ENCODE measurements around the gene DDX5.
A peak's percentile ranks its signal among the peaks of the same experiment; 100 is the strongest.
"Not testable (repeated sequence)": the region's sequence is repeated elsewhere in the genome, so short reads cannot be mapped to it uniquely, and the experiment has no call there.

DDX5 gene

GRCh38 chr17:64500487-64500859 lies 5.6 kb downstream of the DDX5 start:
- DNase-seq (ENCODE audit: low read depth) = no peak
- TF ChIP-seq CTCF (conservative IDR thresholded peaks at IDR 0.05; ENCODE audit: low read depth, low read length) = no peak
- no peak overlapping the region for H3K4me3 ChIP-seq (ENCODE audit: low read length)

GRCh38 chr17:64499805-64500486 lies 6.1 kb downstream of the DDX5 start:
- TF ChIP-seq CTCF (conservative IDR thresholded peaks at IDR 0.05; ENCODE audit: low read depth, low read length) = no peak
- DNase-seq (ENCODE audit: low read depth) = no peak
- no peak overlapping the region for H3K4me3 ChIP-seq (ENCODE audit: low read length)

- H3K4me3 ChIP-seq (ENCODE audit: low read length) = no peak overlapping the region
- DNase-seq (ENCODE audit: low read depth) = no peak
- TF ChIP-seq CTCF (conservative IDR thresholded peaks at IDR 0.05; ENCODE audit: low read depth, low read length) = no peak
Measured at GRCh38 chr17:64498308-64499203, 7.5 kb downstream of the DDX5 start.

GRCh38 chr17:64497565-64498035 lies 8.5 kb downstream of the DDX5 start:
- TF ChIP-seq CTCF (conservative IDR thresholded peaks at IDR 0.05; ENCODE audit: low read depth, low read length) = no peak
- DNase-seq (ENCODE audit: low read depth) = no peak
- H3K4me3 ChIP-seq (ENCODE audit: low read length) = peak overlapping the region; percentile 76

- peak; percentile 77 for DNase-seq (ENCODE audit: low read depth)
- peak; percentile 68 for TF ChIP-seq CTCF (conservative IDR thresholded peaks at IDR 0.05; ENCODE audit: low read depth, low read length)
- H3K4me3 ChIP-seq (ENCODE audit: low read length) = peak within 1 kb of the TSS; percentile 76
Measured at GRCh38 chr17:64496786-64497564, 9.1 kb downstream of the DDX5 start, which contains the start of gene POLG2. TSS of gene POLG2 (minus strand) at chr17:64497054. CDS start at chr17:64496968, 86 bp downstream.

GRCh38 chr17:64496348-64496785 lies 9.7 kb downstream of the DDX5 start:
- H3K4me3 ChIP-seq (ENCODE audit: low read length) = peak overlapping the region; percentile 76
- DNase-seq (ENCODE audit: low read depth) = no peak
- no peak for TF ChIP-seq CTCF (conservative IDR thresholded peaks at IDR 0.05; ENCODE audit: low read depth, low read length)

- not testable (repeated sequence) for H3K4me3 ChIP-seq (ENCODE audit: low read length); DNase-seq (ENCODE audit: low read depth)
Measured at GRCh38 chr17:64495300-64495699, 10.8 kb downstream of the DDX5 start.
